Mesenteric fat pad (tissue), 1 donor: ENCODE results near the gene TENT5C. TPM values are rescaled to one million over a fixed set of nuclear protein-coding genes. Genes with fewer than 3 reads are reported as not detected.

Source experiments
- DNase-seq: peaks from one replicate; pipeline ENCODE4 v3.0.0-alpha.2; 2020; ENCODE audit warnings: low spot score
- total RNA-seq: library from RNA; stranded (reverse); fragmentation: NEBNext Ultra II Directional; extraction: Animal tissue kit (Norgen Biotek cat#: 25700); gene quantifications from one replicate; pipeline ENCODE4 v1.2.1, GENCODE V29; 2021
- donor health status: DM: yes; HTN: yes; CAD: no.

Gene TENT5C
- total RNA-seq, 1 donor from 2014 or later, result 2.5 TPM

DNA sequence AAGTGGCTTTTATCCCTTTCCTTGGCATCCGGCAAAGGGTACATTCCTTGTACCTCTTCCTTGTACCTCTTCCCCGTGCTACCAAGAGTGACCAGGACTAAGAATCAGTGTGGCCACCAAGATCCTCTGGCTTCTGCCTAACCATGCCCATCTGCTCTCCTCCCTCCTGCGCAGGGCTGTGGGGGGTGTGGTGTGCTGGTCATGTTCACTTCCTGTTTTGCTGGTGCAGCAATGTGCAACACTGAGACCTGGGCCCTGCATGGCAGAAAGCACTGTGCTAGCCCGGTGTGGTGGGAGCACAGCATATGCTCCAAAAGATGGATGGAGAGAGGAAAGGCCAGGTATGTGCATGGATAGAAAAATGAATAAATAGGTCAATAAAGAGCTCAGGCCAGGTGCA is 33.3 kb upstream of the TENT5C start:
- peak; percentile 81 for DNase-seq

DNA sequence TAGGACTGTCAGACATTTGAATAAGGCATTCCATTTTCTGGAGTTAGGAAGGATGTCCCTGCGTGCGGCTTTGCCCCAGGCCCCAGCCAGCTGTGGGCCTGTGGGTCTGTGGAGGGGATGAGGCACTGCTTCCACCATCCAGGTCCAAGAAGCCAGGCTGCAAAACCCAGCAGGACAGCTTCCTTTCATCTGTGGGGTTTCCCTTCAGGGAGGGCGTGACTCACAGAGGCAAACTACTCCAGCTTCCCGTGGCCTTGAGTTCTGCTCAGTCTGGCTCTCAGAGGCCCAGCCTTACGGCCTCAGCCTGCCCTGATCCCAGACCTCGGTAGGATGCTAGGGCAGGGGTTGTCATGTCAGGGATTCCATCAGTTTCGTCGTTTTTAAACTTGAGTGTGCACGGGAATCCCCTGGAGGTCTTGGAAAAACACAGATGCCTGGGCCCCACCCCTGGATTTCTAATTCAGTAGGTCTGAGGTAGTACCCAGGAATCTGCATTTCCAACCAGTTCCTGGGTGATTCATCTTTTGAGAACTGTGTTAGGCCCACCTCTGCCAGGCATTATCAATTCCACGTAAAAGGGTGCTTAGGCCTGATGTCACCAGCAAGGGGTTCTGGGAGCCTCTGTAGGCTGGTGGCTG is 32.3 kb upstream of the TENT5C start:
- peak; percentile 69 for DNase-seq

DNA sequence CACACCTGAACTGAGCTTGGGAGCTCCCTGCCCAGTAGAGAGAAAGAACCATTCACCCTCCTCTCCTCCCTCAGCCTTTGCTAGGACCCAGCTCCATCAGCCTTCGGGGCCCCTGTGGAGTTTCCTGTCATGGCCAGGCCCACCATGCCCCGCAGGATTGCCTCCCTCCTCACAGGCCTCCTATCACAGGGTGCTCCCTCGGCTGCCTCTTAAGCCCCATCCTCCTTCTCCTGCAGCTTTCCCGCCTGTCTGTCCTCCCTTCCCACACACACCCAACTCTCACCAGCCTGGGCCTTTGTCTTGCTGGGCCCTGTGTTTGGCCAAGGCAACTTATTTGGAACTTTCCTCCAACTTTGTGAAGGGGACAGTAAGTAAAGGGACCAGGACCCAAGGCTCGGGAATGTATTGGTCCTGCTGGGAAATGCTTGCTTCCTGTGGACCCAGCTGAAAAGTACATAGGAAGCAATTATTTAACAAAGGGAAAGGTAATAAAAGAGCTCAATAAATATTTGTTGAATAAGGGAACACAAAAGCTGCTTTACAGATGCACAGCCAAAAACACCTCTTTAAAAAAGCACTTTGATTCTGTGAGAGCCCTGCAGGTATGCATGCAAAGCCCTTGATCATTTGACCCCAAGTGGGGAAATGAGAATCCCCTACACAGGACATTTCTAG is 31.6 kb upstream of the TENT5C start:
- DNase-seq, result peak; percentile 72

DNA sequence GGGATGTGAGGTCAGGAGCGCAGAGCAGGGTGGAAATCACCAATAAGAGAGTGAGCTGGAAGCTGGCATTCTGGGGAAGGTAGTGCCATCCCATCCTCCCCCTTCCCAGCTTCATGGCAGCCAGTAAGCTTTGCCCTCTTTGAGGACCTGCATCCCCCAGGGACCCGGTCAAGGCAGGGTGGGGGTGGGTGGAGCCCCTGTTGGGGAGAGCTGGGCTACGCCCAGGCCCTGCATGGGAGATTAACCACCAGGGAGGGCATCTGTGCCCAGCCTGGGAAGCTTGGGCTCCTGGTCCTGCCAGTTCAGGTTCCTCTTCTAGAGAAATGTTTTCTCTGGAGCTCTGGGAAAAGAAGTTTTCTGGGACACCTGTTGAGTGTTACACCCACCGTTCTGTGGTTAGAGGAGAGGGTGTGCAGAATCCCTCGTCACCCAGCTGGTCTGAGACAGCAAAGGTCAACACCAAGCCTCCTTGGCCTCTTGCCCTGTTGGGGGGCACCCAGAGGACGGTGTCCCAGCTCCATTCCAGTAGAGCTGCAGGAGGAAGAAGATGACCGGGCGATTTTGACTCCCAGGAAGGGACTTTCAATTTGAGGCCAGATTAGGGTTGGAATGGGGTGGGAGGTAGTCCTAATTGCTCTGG is 30.1 kb upstream of the TENT5C start:
- no peak for DNase-seq

DNA sequence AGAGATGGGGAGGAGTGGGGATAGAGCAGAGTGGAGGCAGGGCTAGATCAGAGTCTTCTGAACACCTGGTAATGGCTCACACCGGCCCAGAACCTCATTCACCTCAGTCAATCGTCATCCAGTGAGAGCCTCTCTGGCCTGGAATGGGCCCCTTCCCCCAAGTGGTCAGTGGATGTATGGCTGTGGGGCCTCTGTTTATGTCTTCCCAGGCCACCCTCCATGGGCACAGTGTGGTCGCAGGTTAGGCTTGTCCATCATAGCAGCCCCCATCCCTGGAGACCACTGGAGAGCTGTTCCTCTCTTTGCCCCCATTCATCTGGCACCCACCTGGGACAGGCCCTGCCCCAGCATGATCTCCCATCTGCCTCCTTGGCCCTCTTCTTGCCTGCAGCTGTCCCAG is 29.6 kb upstream of the TENT5C start:
- no peak for DNase-seq

DNA sequence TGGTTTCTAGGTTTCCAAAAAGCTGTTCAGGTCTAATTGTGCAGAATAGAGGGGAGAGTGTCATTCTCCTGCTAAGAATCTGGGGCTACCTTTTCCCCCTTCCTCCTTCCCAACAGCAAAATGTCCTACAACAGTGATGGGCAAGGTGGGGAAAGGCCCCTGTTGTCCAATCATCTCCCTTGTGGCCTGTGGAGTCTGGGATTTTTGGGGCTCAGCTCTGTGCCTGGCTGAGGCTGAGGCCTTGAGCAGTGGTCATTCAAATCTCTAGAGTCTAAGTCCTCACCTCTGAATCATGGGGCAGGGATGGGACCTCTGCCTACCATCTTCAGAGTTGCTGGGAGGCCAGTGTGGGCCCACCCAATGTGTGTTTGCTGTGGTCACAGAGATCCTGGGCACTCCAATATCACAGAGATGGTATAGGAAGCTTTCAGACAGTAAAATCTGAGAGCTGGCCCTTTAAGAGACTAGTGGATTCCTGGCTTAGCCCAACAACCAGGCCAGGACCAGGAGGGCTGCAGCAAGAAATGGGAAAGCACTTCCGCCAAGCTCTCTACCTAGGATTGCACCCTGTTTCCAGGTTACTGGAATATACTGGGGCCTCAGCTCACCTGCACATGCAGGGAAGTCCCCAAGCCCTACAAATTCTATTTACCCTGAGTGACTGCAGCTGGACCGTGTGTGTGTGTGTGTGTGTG is 28.5 kb upstream of the TENT5C start:
- no peak for DNase-seq

DNA sequence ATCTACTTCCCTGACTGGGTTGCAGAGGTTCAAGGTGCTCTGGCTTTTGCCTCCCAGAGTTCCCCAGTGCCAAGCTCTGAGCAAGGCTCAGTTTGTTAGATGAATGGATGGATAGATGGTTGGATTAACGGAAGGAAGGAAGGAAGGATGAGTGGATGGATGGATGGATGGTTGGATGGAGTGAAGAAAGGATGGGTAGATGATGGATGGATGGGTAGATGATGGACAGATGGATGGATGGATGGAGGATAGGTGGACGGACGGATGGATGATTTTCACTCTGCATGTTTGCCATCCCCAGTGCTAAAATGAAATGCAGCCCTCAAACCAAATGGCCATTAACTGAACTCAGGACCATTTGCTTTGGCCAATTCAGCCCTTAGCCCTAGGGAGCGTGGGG is 27.4 kb upstream of the TENT5C start:
- no peak for DNase-seq

DNA sequence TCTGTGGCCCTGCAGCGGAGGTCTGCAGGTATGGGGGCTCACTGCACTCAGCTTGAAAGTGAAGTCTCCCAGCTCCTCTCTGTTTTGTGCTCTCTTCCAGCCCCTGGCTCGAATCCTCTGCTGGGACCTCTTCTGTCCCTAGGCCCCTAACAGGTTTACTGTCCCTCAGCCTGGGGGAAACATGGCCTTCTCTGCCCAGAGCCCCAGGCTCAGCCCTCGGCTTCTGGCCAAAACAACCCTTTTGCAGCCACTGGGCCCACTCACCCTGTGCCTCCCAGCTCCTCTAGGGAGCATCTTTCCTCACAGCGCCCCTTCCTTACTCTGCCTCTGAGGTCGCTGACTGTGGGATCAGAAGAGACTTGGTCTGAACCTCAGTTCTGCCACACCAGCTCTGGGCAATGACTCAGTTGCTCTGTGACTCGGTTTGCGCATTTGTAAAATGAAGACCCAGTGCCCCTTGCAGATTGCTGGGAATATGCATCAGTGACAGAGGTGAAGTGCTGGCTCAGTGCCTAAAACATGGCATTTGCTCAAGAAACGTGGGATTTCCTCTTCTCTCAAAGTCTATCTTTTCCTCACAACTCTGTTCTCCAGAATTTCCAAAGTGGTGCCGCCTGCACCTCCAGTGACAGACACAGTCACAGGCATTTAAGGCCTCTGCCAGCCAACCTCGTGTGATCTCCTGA is 26.5 kb upstream of the TENT5C start:
- DNase-seq, result peak; percentile 45

DNA sequence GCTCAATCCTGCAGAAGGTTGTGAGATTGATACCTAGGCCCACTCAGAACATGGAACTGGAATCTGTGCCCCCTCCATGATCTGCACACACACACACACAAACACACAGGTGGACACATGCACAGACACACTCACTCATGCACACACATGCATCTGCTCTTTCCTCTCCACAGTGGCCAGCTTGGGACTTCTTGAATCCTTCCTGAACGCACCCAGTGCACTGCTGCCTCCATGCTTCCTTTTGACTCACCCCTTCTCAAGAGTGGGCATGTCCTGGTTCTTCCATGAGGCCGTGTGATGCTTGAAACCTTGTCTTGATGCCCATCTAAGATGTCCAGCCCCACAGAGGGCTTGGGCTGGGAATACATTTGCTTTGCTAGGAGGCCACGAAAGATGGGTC is 25.4 kb upstream of the TENT5C start:
- DNase-seq, result peak; percentile 45

DNA sequence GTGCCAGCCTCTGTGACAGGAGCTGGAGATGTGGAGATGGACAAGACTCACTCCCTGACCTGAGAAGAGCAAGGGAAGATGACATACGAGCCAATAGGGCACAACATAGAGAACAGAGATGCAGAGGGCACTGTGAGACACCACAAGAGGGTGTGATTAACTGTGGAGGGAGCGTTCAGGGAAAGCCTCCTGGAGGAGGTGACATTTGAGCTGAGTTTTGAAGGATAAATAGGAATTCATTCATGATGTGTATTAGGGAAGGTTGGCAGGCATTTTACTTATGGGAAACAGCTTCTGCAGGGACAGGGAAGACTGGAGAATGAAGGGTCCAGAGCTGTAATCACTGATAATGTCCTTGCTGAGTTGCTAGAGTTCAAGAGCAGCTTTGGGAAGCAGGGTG is 25.0 kb upstream of the TENT5C start:
- no peak for DNase-seq

DNA sequence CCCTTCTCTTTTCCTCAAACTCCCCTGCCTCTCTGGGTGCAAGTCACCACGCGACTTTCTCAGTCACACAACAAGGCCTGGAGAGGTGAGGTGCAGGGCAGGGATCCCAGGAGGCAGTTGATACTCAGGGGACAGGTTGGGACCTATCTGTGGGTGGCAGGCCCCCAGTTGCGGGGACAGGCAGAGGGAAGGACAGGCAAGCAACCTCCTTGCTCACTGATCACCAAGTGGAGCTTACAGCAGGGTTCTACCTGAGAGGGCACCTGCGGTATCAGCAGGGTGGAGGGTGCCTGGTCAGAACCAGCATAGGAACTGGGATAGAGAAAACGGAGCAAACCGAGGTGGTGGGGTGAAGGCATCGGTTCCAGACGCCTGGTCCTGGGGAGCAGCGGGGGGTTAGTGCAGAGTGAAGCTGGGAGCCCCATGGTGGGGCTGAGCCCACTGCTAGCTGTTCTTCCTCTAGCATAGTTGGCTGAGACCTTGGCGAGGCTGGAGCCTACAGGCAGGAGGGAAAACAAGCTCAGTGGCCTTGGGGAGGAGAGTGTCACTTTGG is 24.4 kb upstream of the TENT5C start:
- DNase-seq, result peak; percentile 68

DNA sequence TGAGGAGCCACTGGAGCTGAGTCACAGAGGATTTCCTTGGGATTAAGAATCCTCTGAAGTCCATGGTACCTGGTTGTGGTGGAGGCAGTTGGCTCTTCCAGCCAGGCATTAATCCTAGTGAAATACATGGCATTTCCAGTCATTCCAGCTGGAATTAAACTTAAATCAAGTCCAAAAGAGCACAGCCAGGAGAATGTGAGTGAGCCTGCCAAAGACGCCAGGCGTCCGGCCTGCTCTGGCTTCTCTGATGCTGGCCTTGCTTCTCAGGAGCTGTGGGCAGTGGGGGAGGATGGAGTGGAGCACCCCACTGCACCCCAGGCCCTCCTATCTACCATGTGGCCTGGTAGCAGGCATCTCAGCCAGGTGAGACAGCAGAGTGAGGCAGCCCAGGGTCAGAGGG is 23.4 kb upstream of the TENT5C start:
- peak; percentile 67 for DNase-seq

DNA sequence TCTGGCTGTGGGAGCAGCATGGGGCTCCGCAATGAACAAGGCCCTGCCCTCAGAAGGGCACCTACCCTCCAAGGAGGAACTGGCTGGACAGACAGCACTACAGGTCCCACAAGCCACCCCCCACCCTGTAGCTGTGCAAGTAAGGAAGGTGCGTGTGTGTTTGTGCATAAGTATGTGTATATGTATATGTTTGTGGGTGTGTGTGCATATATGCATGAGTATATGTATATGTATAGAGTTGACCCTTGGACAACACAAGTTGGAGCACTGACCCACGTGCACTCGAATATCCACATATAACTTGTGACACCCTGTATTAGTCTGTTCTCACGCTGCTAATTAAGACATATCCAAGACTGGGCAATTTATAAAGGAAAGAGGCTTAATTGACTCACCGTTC is 22.6 kb upstream of the TENT5C start:
- DNase-seq, result peak; percentile 45

DNA sequence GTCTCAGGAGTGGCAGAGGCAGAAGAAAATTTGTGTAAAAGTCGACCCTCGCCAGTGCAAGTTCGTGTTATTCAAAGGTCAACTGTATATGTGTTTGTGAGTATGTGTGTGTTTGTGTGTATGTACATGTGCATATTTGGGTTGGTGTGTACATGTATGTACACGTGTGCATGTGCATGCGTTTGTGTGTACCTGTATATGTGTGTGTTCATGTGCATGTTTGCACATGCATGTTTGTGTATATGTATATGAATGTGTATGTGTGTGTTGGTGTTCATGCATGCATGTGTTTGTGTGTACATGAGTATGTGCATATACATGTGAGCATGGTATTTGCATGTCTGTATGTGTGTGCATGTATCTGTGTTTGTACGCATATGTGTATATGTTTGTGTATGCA is 21.7 kb upstream of the TENT5C start:
- peak; percentile 18 for DNase-seq

DNA sequence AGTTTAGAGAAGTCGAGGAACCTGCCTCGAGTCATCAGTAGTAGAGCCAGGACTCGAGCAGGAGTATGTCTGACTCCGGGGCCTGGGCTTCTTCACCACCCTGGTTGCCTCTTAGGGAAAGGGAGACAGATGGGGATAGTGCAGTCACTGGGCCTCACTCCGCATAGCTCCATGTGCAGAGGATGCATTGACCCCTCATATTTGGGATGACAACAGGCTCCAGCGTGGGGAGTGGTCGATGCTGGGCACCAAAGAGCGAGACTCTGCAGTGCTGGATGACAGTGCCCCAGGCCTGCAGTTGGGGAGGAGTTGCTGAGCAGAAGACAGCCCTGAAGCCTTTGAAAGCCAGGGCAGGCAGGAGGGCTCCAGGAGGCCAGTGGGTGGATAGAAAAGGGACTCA is 20.8 kb upstream of the TENT5C start:
- DNase-seq, result peak; percentile 55

DNA sequence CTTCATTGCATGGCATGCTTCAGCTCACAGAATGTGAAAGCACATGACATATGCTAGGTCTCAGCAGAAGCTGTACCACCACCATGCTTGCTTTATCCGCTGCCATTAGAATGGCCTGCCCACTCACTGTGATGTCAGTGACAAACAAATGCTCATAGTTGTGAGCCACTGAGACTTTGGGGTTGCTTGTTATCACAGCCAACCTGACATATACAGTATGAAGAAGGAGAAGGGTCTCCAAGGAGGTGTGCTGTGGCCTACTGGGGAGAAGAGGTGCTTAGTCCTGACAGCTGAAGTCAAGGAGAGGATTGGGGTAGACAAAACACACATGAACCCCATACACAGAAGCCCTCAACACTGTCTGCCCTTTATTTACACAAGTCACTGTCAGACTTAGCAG is 19.5 kb upstream of the TENT5C start:
- DNase-seq, result peak; percentile 3

DNA sequence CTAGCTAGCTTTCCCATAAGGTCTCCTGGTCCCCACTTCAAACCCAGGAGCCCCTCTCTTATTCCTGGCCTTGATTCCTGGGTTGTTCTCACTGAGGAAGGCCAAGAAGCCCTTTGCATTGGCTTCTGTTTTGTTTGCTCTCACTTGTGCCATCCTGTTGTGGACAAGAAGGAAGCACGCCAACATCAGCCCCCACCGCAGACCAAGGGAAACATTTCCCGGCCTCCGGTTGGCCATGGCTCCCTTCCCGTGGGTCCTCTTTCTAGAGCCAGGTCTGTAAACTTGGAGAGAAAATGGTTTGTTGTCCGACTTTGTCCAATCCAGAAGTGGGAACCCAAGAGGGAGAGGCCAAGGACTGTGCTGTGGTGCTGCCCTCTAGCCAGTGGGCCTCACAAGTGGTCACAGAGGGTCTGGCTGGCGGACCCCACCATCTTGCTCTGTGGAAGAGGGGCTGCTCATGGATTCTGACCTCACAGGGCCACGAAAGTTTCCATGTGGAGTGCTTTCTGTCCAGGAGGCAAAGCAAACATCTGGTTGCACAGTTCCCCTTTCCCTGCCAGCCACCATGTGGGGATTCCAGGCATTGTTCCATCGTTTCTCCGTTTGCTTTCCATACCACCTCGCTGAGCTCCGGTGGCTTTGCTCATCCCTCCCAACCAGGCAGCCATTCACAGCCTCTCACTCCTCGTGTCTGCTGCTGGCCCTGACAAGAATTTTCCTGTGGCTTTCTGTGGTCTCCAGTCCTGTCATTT is 18.9 kb upstream of the TENT5C start:
- DNase-seq, result peak; percentile 47

DNA sequence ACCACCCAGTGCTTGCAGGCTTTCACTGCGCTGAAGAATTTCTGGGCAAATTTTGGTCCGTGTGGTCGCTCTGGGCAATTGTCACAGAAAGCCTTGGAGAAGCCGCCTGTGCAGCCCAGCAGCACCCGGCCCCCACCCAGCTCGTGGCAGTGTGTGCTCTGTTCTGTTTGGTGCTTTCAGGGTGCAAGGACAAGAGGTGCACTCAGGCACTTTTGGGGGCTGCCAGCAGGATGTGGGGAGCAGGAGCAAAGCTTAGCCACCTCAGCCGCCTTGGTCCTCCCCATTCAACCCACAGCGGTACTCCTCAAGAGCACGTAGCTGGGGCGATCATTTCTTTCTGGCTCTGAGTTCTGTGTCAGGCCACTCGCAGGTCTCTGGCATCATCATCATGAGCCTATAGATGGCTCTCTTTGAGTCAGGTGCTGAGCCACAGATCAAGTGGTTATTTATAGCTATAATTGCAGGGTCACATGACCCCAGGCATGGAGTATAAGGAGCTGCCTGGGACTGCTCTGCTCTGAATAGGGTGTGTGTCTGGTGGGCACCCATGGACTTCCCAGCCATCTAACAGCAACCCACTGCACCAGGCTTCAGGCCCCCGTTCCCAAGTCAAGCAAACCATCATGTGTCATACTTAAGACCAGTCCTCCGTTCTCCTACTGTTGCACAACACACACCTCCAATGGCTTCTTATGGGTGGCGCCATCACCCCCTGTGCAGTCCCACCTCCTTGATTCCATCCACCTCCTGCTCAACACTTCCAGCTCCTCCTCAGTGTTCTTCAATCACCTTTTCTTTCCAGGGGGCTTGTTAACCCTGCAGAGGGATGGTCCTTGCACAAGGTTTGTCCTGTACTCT is 18.1 kb upstream of the TENT5C start:
- peak; percentile 43 for DNase-seq

DNA sequence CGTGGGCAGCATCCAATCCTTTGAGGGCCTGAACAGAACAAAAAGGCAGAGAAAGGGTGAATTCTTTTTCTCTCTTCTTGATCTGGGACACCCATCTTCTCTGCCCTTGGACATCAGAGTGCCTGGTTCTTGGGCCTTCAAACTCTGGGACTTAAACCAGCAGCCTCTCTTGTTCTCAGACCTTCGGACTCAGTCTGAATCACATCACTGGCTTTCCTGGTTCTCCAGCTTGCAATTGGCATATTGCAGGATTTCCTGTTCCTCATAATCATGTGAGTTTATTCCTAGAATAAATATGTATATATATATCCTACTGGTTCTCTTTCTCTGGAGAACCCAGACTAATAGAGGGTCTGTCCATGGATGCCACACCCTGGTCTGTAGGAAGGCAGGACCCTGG is 16.3 kb upstream of the TENT5C start:
- no peak for DNase-seq
